OCI-LY1 (cell line): Measurements from ENCODE around the gene HSP90AB1.

Experiments used
- CTCF ChIP-seq: fragments of 200-600 bp; sonication (generic), shearing (Covaris generic); IDR thresholded peaks from 2 replicates; pipeline ENCODE4 v1.5.1; 2017; ENCODE audit warnings: mild to moderate bottlenecking, antibody characterized with exemption, low read length, moderate library complexity, mixed read lengths
- EZH2 ChIP-seq: fragments of 200-600 bp; sonication (generic), shearing (Covaris generic); IDR thresholded peaks from 2 replicates; pipeline ENCODE4 v1.8.0; 2017; ENCODE audit warnings: borderline replicate concordance, mixed run types, mild to moderate bottlenecking, antibody characterized with exemption, low read length, moderate library complexity, mixed read lengths

- no peak for TF ChIP-seq EZH2
- TF ChIP-seq CTCF = no peak
These were observed 29.4 kb upstream of the HSP90AB1 start for GRCh38 chr6:44217332-44218143.
